Measurements from ENCODE around the gene UQCC3. TPM values are rescaled to one million over a fixed set of nuclear protein-coding genes. Genes with fewer than 3 reads are reported as not detected.
"Not testable (repeated sequence)": the region's sequence is repeated elsewhere in the genome, so short reads cannot be mapped to it uniquely, and the experiment has no call there.

UQCC3 gene
- total RNA-seq, 1 donor from 2014 or later, result 15.0 TPM

DNA sequence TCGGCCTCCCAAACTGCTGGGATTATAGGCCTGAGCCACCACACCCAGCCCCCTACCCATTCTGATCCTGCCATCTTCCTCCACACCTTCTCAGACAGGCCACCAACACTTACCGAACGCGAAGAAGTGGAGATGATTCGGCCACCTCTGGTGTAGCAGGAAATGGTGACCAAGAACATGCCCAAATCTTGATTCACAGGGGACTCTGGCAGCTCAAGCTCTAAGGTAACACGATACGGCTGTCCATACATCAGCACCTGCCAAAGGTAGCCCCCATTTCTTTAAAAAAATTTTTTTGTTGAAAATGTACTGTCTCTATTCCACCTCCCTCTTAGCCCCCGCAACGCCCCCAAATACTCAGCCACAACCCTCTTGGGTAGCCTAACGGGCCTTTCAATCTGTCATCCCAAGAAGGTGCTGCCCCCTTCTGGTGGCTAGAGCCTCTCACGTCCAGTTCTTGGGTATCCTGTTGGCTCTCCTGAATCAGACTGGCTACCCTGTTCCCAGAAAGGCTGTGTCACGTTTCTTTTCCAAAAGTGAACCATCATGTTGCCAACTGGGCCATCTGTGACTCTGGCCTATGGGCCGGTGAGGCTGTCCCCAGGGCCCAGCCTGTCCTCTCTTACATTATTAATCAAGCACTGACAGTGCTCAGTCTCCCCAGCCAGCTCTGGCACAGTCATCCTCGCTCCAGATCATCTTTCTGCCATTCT is 23.1 kb downstream of the UQCC3 start:
- peak overlapping the region; percentile 42 for H3K4me3 Mint-ChIP-seq
- peak; percentile 74 for DNase-seq (ENCODE audit: low read depth, low spot score)

DNA sequence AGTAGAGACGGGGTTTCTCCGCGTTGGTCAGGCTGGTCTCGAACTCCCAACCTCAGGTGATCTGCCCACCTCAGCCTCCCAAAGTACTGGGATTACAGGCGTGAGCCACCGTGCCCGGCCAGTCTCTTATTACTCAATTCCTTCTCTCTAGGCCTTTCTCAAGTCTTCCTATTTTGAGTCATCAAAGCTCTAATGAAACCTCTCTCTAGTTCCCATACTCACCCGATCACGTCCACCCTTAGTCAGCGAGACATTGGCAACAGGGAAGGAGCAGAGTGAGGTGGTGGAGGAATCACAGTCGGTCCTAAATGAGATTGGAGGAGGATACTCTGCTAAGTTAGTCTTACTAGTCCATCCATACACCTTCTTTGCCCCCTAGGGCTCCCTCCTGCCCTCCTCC is 30.8 kb downstream of the UQCC3 start:
- no peak for DNase-seq (ENCODE audit: low read depth, low spot score)
- Mint-ChIP-seq H3K27me3 (ENCODE audit: low read depth) (peaks cover 5% of the 10 kb centered on the region), H3K4me1 (peaks cover 20% of the 10 kb centered on the region), H3K9me3 (no peaks in the 10 kb centered on the region), H3K36me3 (ENCODE audit: low read depth) (peaks cover 15% of the 10 kb centered on the region), H3K4me3 (peak overlapping the region; percentile 66), H3K27ac (ENCODE audit: unreplicated experiment) (peak overlapping the region; percentile 78)
- TF ChIP-seq, protein P1, sequence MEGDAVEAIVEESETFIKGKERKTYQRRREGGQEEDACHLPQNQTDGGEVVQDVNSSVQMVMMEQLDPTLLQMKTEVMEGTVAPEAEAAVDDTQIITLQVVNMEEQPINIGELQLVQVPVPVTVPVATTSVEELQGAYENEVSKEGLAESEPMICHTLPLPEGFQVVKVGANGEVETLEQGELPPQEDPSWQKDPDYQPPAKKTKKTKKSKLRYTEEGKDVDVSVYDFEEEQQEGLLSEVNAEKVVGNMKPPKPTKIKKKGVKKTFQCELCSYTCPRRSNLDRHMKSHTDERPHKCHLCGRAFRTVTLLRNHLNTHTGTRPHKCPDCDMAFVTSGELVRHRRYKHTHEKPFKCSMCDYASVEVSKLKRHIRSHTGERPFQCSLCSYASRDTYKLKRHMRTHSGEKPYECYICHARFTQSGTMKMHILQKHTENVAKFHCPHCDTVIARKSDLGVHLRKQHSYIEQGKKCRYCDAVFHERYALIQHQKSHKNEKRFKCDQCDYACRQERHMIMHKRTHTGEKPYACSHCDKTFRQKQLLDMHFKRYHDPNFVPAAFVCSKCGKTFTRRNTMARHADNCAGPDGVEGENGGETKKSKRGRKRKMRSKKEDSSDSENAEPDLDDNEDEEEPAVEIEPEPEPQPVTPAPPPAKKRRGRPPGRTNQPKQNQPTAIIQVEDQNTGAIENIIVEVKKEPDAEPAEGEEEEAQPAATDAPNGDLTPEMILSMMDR (conservative IDR thresholded peaks at IDR 0.05), result no peak

More for the DNA sequence above, 23.1 kb downstream of the UQCC3 start:
- Mint-ChIP-seq H3K9me3 (no peaks in the 10 kb centered on the region), H3K27ac (ENCODE audit: unreplicated experiment) (peak overlapping the region; percentile 7), H3K36me3 (ENCODE audit: low read depth) (peaks cover 15% of the 10 kb centered on the region), H3K4me1 (peaks cover 12% of the 10 kb centered on the region), H3K27me3 (ENCODE audit: low read depth) (no peaks in the 10 kb centered on the region)
- TF ChIP-seq, protein P1 (conservative IDR thresholded peaks at IDR 0.05), result peak; percentile 83

DNA sequence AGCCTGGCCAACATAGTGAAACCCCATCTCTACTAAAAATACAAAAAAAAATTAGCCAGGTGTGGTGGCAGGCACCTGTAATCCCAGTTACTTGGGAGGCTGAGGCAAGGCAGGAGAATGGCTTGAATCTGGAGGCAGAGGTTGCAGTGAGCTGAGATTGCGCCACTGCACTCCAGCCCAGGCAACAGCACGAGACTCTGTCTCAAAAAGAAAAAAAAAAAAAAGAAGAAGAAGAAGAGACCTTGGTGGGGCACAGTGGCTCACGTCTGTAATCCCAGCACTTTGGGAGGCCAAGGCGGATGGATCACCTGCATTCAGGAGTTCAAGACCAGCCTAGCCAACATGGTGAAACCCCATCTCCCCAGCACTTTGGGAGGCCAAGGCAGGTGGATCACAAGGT is 32.4 kb downstream of the UQCC3 start:
- not testable (repeated sequence) for H3K27me3 Mint-ChIP-seq (ENCODE audit: low read depth)
- H3K36me3 Mint-ChIP-seq (ENCODE audit: low read depth), result peaks cover 12% of the 10 kb centered on the region

GRCh38 chr11:62705413-62705812 is 33.9 kb downstream of the UQCC3 start:
- no peak for DNase-seq (ENCODE audit: low read depth, low spot score)

More for the DNA sequence above, 32.4 kb downstream of the UQCC3 start:
- not testable (repeated sequence) for H3K9me3 Mint-ChIP-seq; DNase-seq (ENCODE audit: low read depth, low spot score); H3K27ac Mint-ChIP-seq (ENCODE audit: unreplicated experiment)
- peak overlapping the region; percentile 34 for H3K4me3 Mint-ChIP-seq
- H3K4me1 Mint-ChIP-seq, result peaks cover 33% of the 10 kb centered on the region

DNA sequence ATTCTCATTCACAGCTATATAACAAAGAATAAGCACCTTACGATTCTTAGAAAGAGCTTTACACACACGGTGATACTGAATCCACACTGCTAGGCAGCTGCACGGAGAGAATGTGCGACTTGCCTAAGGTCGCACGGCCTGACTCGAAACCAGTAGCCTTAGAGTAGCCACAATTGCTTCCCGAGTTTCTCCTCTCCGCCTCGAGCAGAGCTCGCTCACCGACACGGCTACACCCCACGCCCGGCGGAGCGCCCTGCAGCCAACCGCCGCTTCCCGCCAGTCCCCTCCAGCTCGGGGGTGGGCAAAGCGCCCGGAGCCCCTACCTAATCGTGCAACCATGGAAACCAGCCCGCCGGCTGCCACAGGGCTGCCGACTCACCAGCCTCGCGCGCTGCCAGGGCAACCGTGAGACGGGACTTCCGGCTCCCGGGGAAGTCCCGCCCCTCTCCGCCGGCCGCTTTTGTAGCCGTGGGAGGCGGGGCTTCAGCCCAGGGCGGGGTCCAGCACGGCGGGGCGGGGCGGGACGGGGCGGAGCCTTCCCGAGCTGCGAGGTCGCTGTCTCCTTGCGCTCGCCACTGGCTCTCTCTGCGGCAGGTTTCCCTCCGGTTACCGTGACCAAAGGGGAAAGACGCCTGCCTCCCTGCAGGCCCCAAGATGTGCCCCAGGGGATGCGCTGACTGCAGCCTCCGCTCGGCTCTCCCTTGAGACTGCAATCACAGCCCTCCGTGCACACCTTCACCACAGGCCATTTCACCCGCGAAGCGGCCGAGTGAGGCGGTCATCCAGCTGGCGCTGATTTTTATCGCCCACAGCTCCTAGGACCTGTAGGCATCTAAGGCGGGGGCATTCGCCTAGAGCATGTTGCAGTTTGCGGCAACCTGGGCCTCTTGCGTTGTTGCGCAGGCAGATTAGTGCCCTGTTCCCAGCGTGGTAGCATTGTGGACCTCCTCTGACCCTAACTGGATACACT is 34.7 kb downstream of the UQCC3 start:
- H3K4me3 Mint-ChIP-seq, result peak overlapping the region; percentile 93

More at GRCh38 chr11:62705413-62705812, 33.9 kb downstream of the UQCC3 start:
- Mint-ChIP-seq H3K4me1 (peaks cover 48% of the 10 kb centered on the region), H3K27me3 (ENCODE audit: low read depth) (peaks cover 10% of the 10 kb centered on the region), H3K4me3 (peak overlapping the region; percentile 93), H3K9me3 (no peaks in the 10 kb centered on the region), H3K36me3 (ENCODE audit: low read depth) (peaks cover 12% of the 10 kb centered on the region), H3K27ac (ENCODE audit: unreplicated experiment) (peak overlapping the region; percentile 95)
- TF ChIP-seq, protein P1 (conservative IDR thresholded peaks at IDR 0.05), result no peak

More for the DNA sequence above, 34.7 kb downstream of the UQCC3 start:
- peaks cover 10% of the 10 kb centered on the region for H3K27me3 Mint-ChIP-seq (ENCODE audit: low read depth)
- H3K4me1 Mint-ChIP-seq, result peaks cover 51% of the 10 kb centered on the region
- H3K9me3 Mint-ChIP-seq, result no peaks in the 10 kb centered on the region
- DNase-seq (ENCODE audit: low read depth, low spot score), result peak; percentile 90
- TF ChIP-seq, protein P1 (conservative IDR thresholded peaks at IDR 0.05), result no peak
- peaks cover 12% of the 10 kb centered on the region for H3K36me3 Mint-ChIP-seq (ENCODE audit: low read depth)
- H3K27ac Mint-ChIP-seq (ENCODE audit: unreplicated experiment), result peak overlapping the region; percentile 98

Measured in neural crest cell (in vitro differentiated cells).